Small intestine (tissue), 7 donors: Measurements from ENCODE around the gene GET4. TPM values are rescaled to one million over a fixed set of nuclear protein-coding genes. Genes with fewer than 3 reads are reported as not detected.
A peak's percentile ranks its signal among the peaks of the same experiment; 100 is the strongest.
"Not testable (repeated sequence)": the region's sequence is repeated elsewhere in the genome, so short reads cannot be mapped to it uniquely, and the experiment has no call there.

Experiments used
- DNase-seq, 2 donors: peaks; one replicate each; pipeline versions ENCODE4 v3.0.0 to v3.0.0-alpha.2; 2013
- FAIRE-seq: peaks from 2 replicates; lab custom pipeline; 2012; peaks lifted over from hg19 to GRCh38; lab: Jason Lieb, UNC
- H3K27ac ChIP-seq, 3 donors: one replicate each; pipeline ENCODE4 v1.5.1; 2013; ENCODE audit warnings: low read length in 2 of 3, mild to moderate bottlenecking in 2 of 3, control low read depth in 1 of 3, inconsistent platforms in 1 of 3, low read depth in 1 of 3, moderate library complexity in 1 of 3
- H3K27me3 ChIP-seq, 3 donors: one replicate each; pipeline ENCODE4 v1.6.1; 2013; ENCODE audit warnings: low read length in 3 of 3, inconsistent platforms in 1 of 3; ENCODE audit not compliant: control insufficient read depth in 3 of 3, insufficient read depth in 3 of 3
- H3K36me3 ChIP-seq, 3 donors: one replicate each; pipeline ENCODE4 v1.6.1; 2013; ENCODE audit warnings: low read length in 3 of 3, inconsistent platforms in 1 of 3, low read depth in 1 of 3, mild to moderate bottlenecking in 1 of 3, moderate library complexity in 1 of 3; ENCODE audit not compliant: control insufficient read depth in 3 of 3, insufficient read depth in 2 of 3
- H3K4me1 ChIP-seq, 3 donors: one replicate each; pipeline ENCODE4 v1.6.1; 2013; ENCODE audit warnings: low read length in 2 of 3, inconsistent platforms in 1 of 3, low read depth in 1 of 3, mild to moderate bottlenecking in 1 of 3, moderate library complexity in 1 of 3; ENCODE audit not compliant: control insufficient read depth in 3 of 3, insufficient read depth in 2 of 3
- H3K4me3 ChIP-seq, 3 donors: one replicate each; pipeline ENCODE4 v1.5.1; 2013; ENCODE audit warnings: low read length in 3 of 3, control low read depth in 1 of 3, inconsistent platforms in 1 of 3, low read depth in 1 of 3, mild to moderate bottlenecking in 1 of 3, moderate library complexity in 1 of 3
- H3K9me3 ChIP-seq, 2 donors: one replicate each; pipeline ENCODE4 v1.6.1; 2013; ENCODE audit warnings: low read depth in 1 of 2, low read length in 1 of 2; ENCODE audit not compliant: control insufficient read depth in 2 of 2, insufficient read depth in 1 of 2
- WGBS, 3 donors: extraction: QIAGEN DNeasy Blood & Tissue Kit; methylation state at CpG; one replicate each; pipeline ENCODE4 v1.1.7; 2013; 5-methylcytosine and 5-hydroxymethylcytosine counted together
- polyA plus RNA-seq, 4 donors: library from polyadenylated mRNA; stranded (reverse) in 3 of 4; unstranded in 1 of 4; fragments of 200-250 nt in 3 of 4; fragments of 120-200 nt in 1 of 4; gene quantifications; one replicate each; pipeline versions ENCODE4 v1.2.1 to v1.2.3, GENCODE V29; 2013
- donor health status: healthy with polysubstance abuse.
- donor health status: control.
- donor health status: control.
- donor health status: Bipolar disorder and iron deficiency.
- donor health status: healthy.

GET4 gene
- polyA plus RNA-seq, 4 donors: 38.9 to 87.2 (median 74.5) TPM

- no peak overlapping the region for H3K4me3 ChIP-seq
- no peak overlapping the region for H3K27ac ChIP-seq
- DNase-seq: no peak
- no peaks in the 10 kb centered on the region for H3K27me3 ChIP-seq
- no peaks in the 10 kb centered on the region for H3K9me3 ChIP-seq
- 66 to 88% (median 83%) methylated on average over 20 of the region's 20 CpGs for WGBS, 3 donors
- H3K4me1 ChIP-seq: peaks cover 0 to 19% (median 0%) of the 10 kb centered on the region in 3 donors
- H3K36me3 ChIP-seq: peaks cover 2 to 68% (median 3%) of the 10 kb centered on the region in 3 donors
- no peak for FAIRE-seq
These were observed 28.5 kb downstream of the GET4 start for GRCh38 chr7:904847-905246.

- 74 to 93% (median 76%) methylated on average over 8 to 10 of the region's 10 CpGs for WGBS, 3 donors
- H3K27ac ChIP-seq: no peak overlapping the region
- DNase-seq: no peak
- H3K9me3 ChIP-seq: no peaks in the 10 kb centered on the region
- H3K4me1 ChIP-seq: peaks cover 0 to 11% (median 0%) of the 10 kb centered on the region in 3 donors
- no peak overlapping the region for H3K4me3 ChIP-seq
- peaks cover 2 to 67% (median 3%) of the 10 kb centered on the region in 3 donors for H3K36me3 ChIP-seq
- FAIRE-seq: no peak
- peaks cover 0 to 3% (median 0%) of the 10 kb centered on the region in 3 donors for H3K27me3 ChIP-seq
These were observed 30.4 kb downstream of the GET4 start for GRCh38 chr7:906776-907157.

GRCh38 chr7:907158-907980 is 31.0 kb downstream of the GET4 start:
- WGBS, 3 donors: 78 to 86% (median 85%) methylated on average over 41 to 49 of the region's 49 CpGs
- FAIRE-seq: no peak
- no peak for DNase-seq

GRCh38 chr7:908159-908581 is 31.8 kb downstream of the GET4 start:
- 87 to 89% (median 89%) methylated on average over 9 to 12 of the region's 12 CpGs for WGBS, 3 donors
- Histone ChIP-seq H3K27me3 (peaks cover 0 to 3% (median 0%) of the 10 kb centered on the region in 3 donors), H3K27ac (no peak overlapping the region), H3K36me3 (peaks cover 2 to 70% (median 3%) of the 10 kb centered on the region in 3 donors), H3K9me3 (no peaks in the 10 kb centered on the region), H3K4me3 (no peak overlapping the region), H3K4me1 (peaks cover 0 to 8% (median 0%) of the 10 kb centered on the region in 3 donors)
- DNase-seq: no peak
- no peak for FAIRE-seq

More at GRCh38 chr7:907158-907980, 31.0 kb downstream of the GET4 start:
- Histone ChIP-seq H3K27me3 (peaks cover 0 to 3% (median 0%) of the 10 kb centered on the region in 3 donors), H3K27ac (no peak overlapping the region), H3K4me1 (peaks cover 0 to 8% (median 0%) of the 10 kb centered on the region in 3 donors), H3K4me3 (no peak overlapping the region), H3K36me3 (peaks cover 2 to 71% (median 3%) of the 10 kb centered on the region in 3 donors), H3K9me3 (no peaks in the 10 kb centered on the region)

- not testable (repeated sequence) for H3K9me3 ChIP-seq, FAIRE-seq, H3K27ac ChIP-seq, H3K27me3 ChIP-seq
- 21 to 48% (median 33%) methylated on average over 36 to 71 of the region's 73 CpGs for WGBS, 3 donors
- Histone ChIP-seq H3K4me1 (peaks cover 0 to 12% (median 0%) of the 10 kb centered on the region in 3 donors), H3K36me3 (peaks cover 2 to 67% (median 3%) of the 10 kb centered on the region in 3 donors), H3K4me3 (peak overlapping the region in 1 of 3 donors; percentile 38)
- peak; percentile 64 to 87 for DNase-seq
These were observed 32.4 kb downstream of the GET4 start for GRCh38 chr7:908591-909357.

- WGBS, 3 donors: 33 to 48% (median 38%) methylated on average over 38 to 57 of the region's 58 CpGs
- Histone ChIP-seq H3K9me3 (no peaks in the 10 kb centered on the region), H3K4me1 (peaks cover 0 to 20% (median 0%) of the 10 kb centered on the region in 3 donors), H3K27ac (peak overlapping the region in 2 of 3 donors; percentile 35 to 64), H3K36me3 (peaks cover 0 to 59% (median 1%) of the 10 kb centered on the region in 3 donors), H3K4me3 (peak overlapping the region in 1 of 3 donors; percentile 7), H3K27me3 (peaks cover 0 to 3% (median 0%) of the 10 kb centered on the region in 3 donors)
- DNase-seq (peak; percentile 59 to 64), FAIRE-seq (no peak)
These were observed 33.3 kb downstream of the GET4 start for GRCh38 chr7:909358-910329.

GRCh38 chr7:910441-910861 is 34.1 kb downstream of the GET4 start:
- FAIRE-seq (no peak), DNase-seq (no peak)
- Histone ChIP-seq H3K4me3 (no peak overlapping the region), H3K27me3 (peaks cover 0 to 3% (median 0%) of the 10 kb centered on the region in 3 donors), H3K9me3 (no peaks in the 10 kb centered on the region), H3K27ac (no peak overlapping the region), H3K36me3 (peaks cover 0 to 62% (median 0%) of the 10 kb centered on the region in 3 donors), H3K4me1 (peaks cover 0 to 28% (median 0%) of the 10 kb centered on the region in 3 donors)
- 82 to 88% (median 86%) methylated on average over 11 of the region's 11 CpGs for WGBS, 3 donors
